ENCODE data around the gene WBP2. TPM values are rescaled to one million over a fixed set of nuclear protein-coding genes. Genes with fewer than 3 reads are reported as not detected.

The WBP2 gene
- total and polyA plus RNA-seq, 10 of the 15 experiments (the other 5 are each of a cell fraction or from before 2014, with no cell fraction given): 1.5 to 57.3 (median 27.5) TPM

DNA sequence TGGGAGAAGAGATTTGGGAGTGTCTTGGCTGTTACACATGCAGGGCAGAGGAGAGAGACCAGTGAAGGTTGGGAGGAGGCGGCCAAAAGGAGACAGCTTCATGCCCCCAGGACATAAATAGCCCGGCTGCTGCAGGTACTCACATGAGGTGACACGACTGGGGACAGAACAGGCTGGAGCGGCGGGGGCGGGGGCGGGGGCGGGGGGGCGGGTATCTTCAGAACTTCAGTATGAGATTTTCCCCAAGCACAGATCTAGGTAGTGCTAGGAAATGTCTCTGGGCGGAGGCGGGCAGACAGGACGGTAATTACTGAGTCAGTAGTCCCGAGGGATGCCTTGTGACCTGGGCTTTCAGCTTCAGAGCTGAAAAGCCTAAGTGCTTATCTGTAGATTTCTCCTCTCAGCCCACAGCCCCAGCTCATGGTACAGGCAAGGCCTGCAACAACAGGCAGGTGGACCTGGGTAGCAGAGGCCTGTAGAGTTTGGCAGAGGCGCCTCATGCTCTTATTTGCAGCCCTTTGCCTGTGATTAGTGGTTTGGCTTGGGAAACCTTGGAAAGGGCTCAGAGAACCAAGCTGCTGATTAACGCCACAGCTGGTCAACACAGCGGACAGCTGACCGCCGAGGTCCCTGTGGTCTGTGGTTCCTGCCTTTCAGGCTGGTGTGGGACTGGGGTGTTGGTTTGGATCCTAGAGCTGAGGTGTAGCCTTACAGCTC, 46.1 kb downstream of the WBP2 start:
- Histone ChIP-seq H3K4me3 (no peak overlapping the region), H3K36me3 (ENCODE audit: control insufficient read depth in 2 of 2, insufficient read depth in 2 of 2, low read length in 1 of 2) (peaks cover 15 to 23% of the 10 kb centered on the region in 2 experiments), H3K27me3 (replicated peaks in 1 of 2; ENCODE audit: control insufficient read depth in 2 of 2, insufficient read depth in 2 of 2, low read length in 1 of 2) (no peaks in the 10 kb centered on the region), H3K27ac (ENCODE audit: control insufficient read depth, insufficient read depth) (0 out of 2 replicates have a peak overlapping the region, but pooled peaks have one; percentile 6), H2AFZ (ENCODE audit: control insufficient read depth, low read depth, low read length) (no peak overlapping the region), H3K4me1 (ENCODE audit: control insufficient read depth, insufficient read depth, low read length) (peaks cover 9% of the 10 kb centered on the region), H3K9me3 (replicated peaks; ENCODE audit: control insufficient read depth, insufficient read depth, low read length) (no peaks in the 10 kb centered on the region), H3K4me2 (ENCODE audit: control insufficient read depth, insufficient read depth) (peak overlapping the region; percentile 26; the same call in 1 of the 2 replicates), H4K20me1 (ENCODE audit: control insufficient read depth, insufficient read depth) (no peaks in the 10 kb centered on the region), H3K9ac (ENCODE audit: control insufficient read depth, insufficient read depth, low read length) (no peak overlapping the region), H3K79me2 (ENCODE audit: control insufficient read depth, insufficient read depth, low read length) (no peaks in the 10 kb centered on the region; the same call in 1 of the 2 replicates)
- ATAC-seq (peak; percentile 90), DNase-seq (ENCODE audit: low read depth, low spot score) (peak; percentile 57), FAIRE-seq (peak; percentile 66)
- ChIA-PET SMC1A (ENCODE audit: uncharacterized antibody, unreplicated experiment) (interaction anchor here (0.6 to 2.5 kb wide), 12 partner anchors 9 to 56 kb away, joined by 3 to 15 read pairs (median 4); partner anchors contain the start of gene GALK1), POLR2A (interaction anchor here (0.6 to 4.9 kb wide), 14 partner anchors 8 to 68 kb away, joined by 3 to 33 read pairs (median 5); partner anchors contain the start of genes GALK1 and WBP2), CTCF (interaction anchor here (0.8 to 3.3 kb wide), 11 partner anchors 18 to 57 kb away, joined by 3 to 16 read pairs (median 5); partner anchors contain the start of genes GALK1, UNK and WBP2), RAD21 (ENCODE audit: unreplicated experiment) (interaction anchor here (0.8 to 3.3 kb wide), 15 partner anchors 12 to 163 kb away, joined by 3 to 24 read pairs (median 4); partner anchors contain the start of genes GALK1, UNC13D, UNK and WBP2)
- intact Hi-C loops (cut with micrococcal nuclease; ENCODE audit: unreplicated experiment): no loop called here
- WGBS (ENCODE audit: insufficient coverage, insufficient replicate concordance, low lambda C conversion rate, missing lambda C conversion rate): 18% methylated on average over 18 of the region's 18 CpGs
- in situ Hi-C loops (cut with MboI): no loop called here
- no TSS peak for BruUV-seq (replicated peaks)
- TF ChIP-seq SMARCA5 (IDR thresholded peaks at IDR 0.05): no peak
- no peak for TF ChIP-seq CBX3 (IDR thresholded peaks at IDR 0.05; ENCODE audit: borderline replicate concordance, low read depth)
- no peak for TF ChIP-seq NFYB (IDR thresholded peaks at IDR 0.05; ENCODE audit: insufficient read depth, low read depth, low read length)
- TF ChIP-seq TARDBP (IDR thresholded peaks at IDR 0.05; ENCODE audit: borderline replicate concordance): no peak
- no peak for TF ChIP-seq ATF3 (IDR thresholded peaks at IDR 0.05; ENCODE audit: borderline replicate concordance, extremely low read depth, low read depth, low read length)
- TF ChIP-seq NBN (IDR thresholded peaks at IDR 0.05): peak; percentile 41; the same call in 1 of the 2 replicates
- no peak for TF ChIP-seq MTA2 (IDR thresholded peaks at IDR 0.05; ENCODE audit: low read depth)
- no peak; the same call in 1 of the 2 replicates for TF ChIP-seq ZBTB40 (IDR thresholded peaks at IDR 0.05; ENCODE audit: borderline replicate concordance)
- no peak for TF ChIP-seq ZZZ3 (IDR thresholded peaks at IDR 0.05; ENCODE audit: control insufficient read depth, insufficient read length, low read depth)
- no peak for TF ChIP-seq SRF (IDR thresholded peaks at IDR 0.05; ENCODE audit: low read depth in 2 of 2, low read length in 2 of 2)
- no peak for TF ChIP-seq CTCF (IDR thresholded peaks at IDR 0.05 in 2 of 3, conservative IDR thresholded peaks at IDR 0.05 in 1 of 3; ENCODE audit: control insufficient read depth in 2 of 3, extremely low read depth in 1 of 3, insufficient read depth in 1 of 3, low read depth in 3 of 3, low read length in 3 of 3)
- TF ChIP-seq SMAD5 (IDR thresholded peaks at IDR 0.05; ENCODE audit: low read depth): no peak
- TF ChIP-seq CHD4 (IDR thresholded peaks at IDR 0.05): no peak
- 0 out of 2 replicates have a peak, but pooled peaks have one; percentile 31 for TF ChIP-seq LARP7 (IDR thresholded peaks at IDR 0.05)
- no peak for TF ChIP-seq POU2F2 (IDR thresholded peaks at IDR 0.05; ENCODE audit: borderline replicate concordance, low read depth, low read length)

Measured in GM12878 (cell line).